Gastroesophageal sphincter (tissue), 3 donors: ENCODE results near the gene GRK5.

Experiments used
- CTCF ChIP-seq, 4 experiments: fragments of 200-600 bp in 2 of 4; fragments of 450-650 bp in 2 of 4; sonication (generic) in 1 of 4; IDR thresholded peaks; one replicate each; pipeline ENCODE4 v1.5.1; 2017 to 2019; ENCODE audit warnings: antibody characterized with exemption in 4 of 4, mild to moderate bottlenecking in 2 of 4, moderate library complexity in 2 of 4
- POLR2A ChIP-seq, 2 donors: fragments of 450-650 bp; IDR thresholded peaks; one replicate each; pipeline ENCODE4 v1.6.1; 2017; ENCODE audit warnings: antibody characterized with exemption in 2 of 2, mild to moderate bottlenecking in 2 of 2, moderate library complexity in 1 of 2

DNA sequence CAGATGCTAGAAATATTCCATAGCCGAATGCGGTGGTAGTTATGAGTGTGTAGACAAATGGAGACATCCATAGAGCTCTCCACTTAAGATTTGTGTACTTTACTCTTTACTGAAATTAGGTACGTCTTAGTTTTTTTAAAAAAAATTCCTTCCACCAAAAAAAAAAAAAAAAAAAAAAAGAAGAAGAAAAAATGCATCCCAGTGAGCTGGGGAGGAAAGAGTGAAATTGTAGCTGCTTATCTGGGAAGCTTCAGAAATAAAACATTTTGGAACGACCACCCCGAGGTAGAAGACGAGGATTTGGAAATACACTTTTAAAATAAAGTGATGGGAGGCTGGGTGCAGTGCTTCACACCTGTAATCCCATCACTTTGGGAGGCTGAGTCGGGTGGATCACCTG is 281.3 kb downstream of the GRK5 start:
- TF ChIP-seq CTCF (IDR thresholded peaks at IDR 0.05) (no peak), POLR2A (IDR thresholded peaks at IDR 0.05) (no peak)
